ENCODE data around the gene ITGBL1. TPM values are rescaled to one million over a fixed set of nuclear protein-coding genes. Genes with fewer than 3 reads are reported as not detected.

The ITGBL1 gene
- total and polyA plus RNA-seq, 8 donors = 0.53 to 36.6 (median 4.8) TPM; not detected in 1

DNA sequence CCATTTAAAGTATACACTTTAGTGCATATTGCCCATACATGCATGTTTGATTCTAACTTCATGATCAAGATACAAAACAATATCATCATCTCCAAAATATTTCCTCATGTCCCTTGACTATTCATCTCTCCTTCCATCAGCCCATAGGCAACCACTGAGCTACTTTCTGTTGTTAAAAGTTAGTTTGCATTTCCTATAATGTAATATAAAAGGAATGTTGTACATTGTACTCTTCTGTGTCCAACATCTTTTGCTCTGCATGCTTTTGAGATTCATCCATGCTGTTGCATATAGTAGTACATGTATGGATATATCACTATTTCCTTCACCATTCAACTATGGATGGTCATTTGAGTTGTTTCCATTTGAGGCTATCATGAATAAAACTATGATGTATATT lies 74.7 kb downstream of the ITGBL1 start:
- TF ChIP-seq EP300 (IDR thresholded peaks at IDR 0.05) (no peak), POLR2A (IDR thresholded peaks at IDR 0.05) (no peak), POLR2AphosphoS5 (IDR thresholded peaks at IDR 0.05) (no peak)
- TF ChIP-seq, protein P1, sequence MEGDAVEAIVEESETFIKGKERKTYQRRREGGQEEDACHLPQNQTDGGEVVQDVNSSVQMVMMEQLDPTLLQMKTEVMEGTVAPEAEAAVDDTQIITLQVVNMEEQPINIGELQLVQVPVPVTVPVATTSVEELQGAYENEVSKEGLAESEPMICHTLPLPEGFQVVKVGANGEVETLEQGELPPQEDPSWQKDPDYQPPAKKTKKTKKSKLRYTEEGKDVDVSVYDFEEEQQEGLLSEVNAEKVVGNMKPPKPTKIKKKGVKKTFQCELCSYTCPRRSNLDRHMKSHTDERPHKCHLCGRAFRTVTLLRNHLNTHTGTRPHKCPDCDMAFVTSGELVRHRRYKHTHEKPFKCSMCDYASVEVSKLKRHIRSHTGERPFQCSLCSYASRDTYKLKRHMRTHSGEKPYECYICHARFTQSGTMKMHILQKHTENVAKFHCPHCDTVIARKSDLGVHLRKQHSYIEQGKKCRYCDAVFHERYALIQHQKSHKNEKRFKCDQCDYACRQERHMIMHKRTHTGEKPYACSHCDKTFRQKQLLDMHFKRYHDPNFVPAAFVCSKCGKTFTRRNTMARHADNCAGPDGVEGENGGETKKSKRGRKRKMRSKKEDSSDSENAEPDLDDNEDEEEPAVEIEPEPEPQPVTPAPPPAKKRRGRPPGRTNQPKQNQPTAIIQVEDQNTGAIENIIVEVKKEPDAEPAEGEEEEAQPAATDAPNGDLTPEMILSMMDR (IDR thresholded peaks at IDR 0.05) = no peak
- Histone ChIP-seq H3K9me3 (no peaks in the 10 kb centered on the region), H3K4me3 (no peak overlapping the region), H3K36me3 (no peaks in the 10 kb centered on the region), H3K4me1 (no peaks in the 10 kb centered on the region), H3K27ac (no peak overlapping the region), H3K27me3 (no peaks in the 10 kb centered on the region)
- intact Hi-C loops (cut with DNase I; ENCODE audit: low total_unique reads) = no loop called here
- no peak for DNase-seq

GRCh38 chr13:101529422-101529821 lies 76.9 kb downstream of the ITGBL1 start:
- intact Hi-C loops (cut with DNase I; ENCODE audit: low total_unique reads) = no loop called here
- Histone ChIP-seq H3K27me3 (no peaks in the 10 kb centered on the region), H3K36me3 (no peaks in the 10 kb centered on the region), H3K4me3 (no peak overlapping the region), H3K27ac (no peak overlapping the region), H3K9me3 (no peaks in the 10 kb centered on the region), H3K4me1 (no peaks in the 10 kb centered on the region)
- 34 to 47% (median 41%) methylated on average over 4 of the region's 4 CpGs for WGBS, 5 donors
- TF ChIP-seq POLR2A (IDR thresholded peaks at IDR 0.05) (no peak), EP300 (IDR thresholded peaks at IDR 0.05) (no peak), POLR2AphosphoS5 (IDR thresholded peaks at IDR 0.05) (no peak)
- TF ChIP-seq, protein P1 (IDR thresholded peaks at IDR 0.05) = no peak
- no peak for DNase-seq

DNA sequence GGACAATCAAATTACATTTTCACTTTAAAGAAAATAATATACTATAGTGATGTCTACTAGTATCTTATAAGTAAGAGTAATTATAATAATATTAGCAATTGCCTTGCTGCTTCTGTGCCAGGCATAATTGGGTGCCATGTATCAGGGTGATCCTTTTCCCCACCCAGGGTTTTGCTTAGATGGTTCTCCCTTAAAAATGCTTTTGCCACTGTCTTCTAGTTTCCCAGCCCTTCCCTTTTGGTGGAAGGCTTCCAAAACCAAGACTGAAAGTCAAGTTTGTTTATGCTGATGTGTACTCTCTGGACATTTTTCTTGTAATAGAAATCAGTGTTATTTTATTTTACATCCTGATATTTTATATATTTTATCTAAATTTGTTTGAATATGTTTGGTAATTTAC lies 77.8 kb downstream of the ITGBL1 start:
- Histone ChIP-seq H3K9me3 (no peaks in the 10 kb centered on the region), H3K27me3 (no peaks in the 10 kb centered on the region), H3K36me3 (no peaks in the 10 kb centered on the region), H3K4me1 (no peaks in the 10 kb centered on the region), H3K4me3 (no peak overlapping the region), H3K27ac (no peak overlapping the region)
- intact Hi-C loops (cut with DNase I; ENCODE audit: low total_unique reads) = no loop called here
- no peak for TF ChIP-seq EP300 (IDR thresholded peaks at IDR 0.05)
- no peak for TF ChIP-seq POLR2AphosphoS5 (IDR thresholded peaks at IDR 0.05)
- TF ChIP-seq POLR2A (IDR thresholded peaks at IDR 0.05) = no peak
- TF ChIP-seq, protein P1 (IDR thresholded peaks at IDR 0.05) = no peak
- DNase-seq = no peak

- H3K9me3 ChIP-seq = no peaks in the 10 kb centered on the region
- H3K4me3 ChIP-seq = no peak overlapping the region
- TF ChIP-seq, protein P1 (IDR thresholded peaks at IDR 0.05) = no peak
- TF ChIP-seq EP300 (IDR thresholded peaks at IDR 0.05) (no peak), POLR2AphosphoS5 (IDR thresholded peaks at IDR 0.05) (no peak), POLR2A (IDR thresholded peaks at IDR 0.05) (no peak)
- H3K36me3 ChIP-seq = no peaks in the 10 kb centered on the region
- 90 to 100% (median 93%) methylated on average over 1 of the region's 1 CpG for WGBS, 5 donors
- DNase-seq = no peak
- H3K27me3 ChIP-seq = no peaks in the 10 kb centered on the region
- intact Hi-C loops (cut with DNase I; ENCODE audit: low total_unique reads) = no loop called here
- H3K27ac ChIP-seq = no peak overlapping the region
- H3K4me1 ChIP-seq = no peaks in the 10 kb centered on the region
These were observed 82.8 kb downstream of the ITGBL1 start for GRCh38 chr13:101535192-101535746.

Measured in stomach (tissue), 9 donors.